ENCODE data around the gene UGT2A2.

UGT2A2 gene

DNA sequence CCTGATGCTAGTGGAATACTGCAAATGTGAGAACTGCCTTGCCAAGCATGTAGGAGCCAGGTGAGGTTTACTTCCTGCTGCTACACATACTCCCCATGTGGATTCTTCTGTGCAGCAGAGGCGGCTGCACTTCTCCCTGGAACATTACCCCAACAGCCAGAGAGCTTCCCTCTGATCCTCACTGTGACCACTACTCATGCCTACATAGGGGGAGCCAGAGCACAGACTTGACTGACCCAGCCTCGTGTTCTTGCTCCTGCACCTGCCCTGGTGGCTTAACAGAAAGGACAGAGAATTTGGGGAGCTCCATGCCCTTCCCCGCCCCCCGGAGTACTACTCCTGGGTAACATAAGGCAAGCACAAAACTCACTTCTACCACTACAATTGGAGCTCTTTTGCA lies 38.4 kb downstream of the UGT2A2 start:
- H3K4me3 ChIP-seq (ENCODE audit: low read length) = no peak overlapping the region
- no peak for DNase-seq (ENCODE audit: low read depth)
- TF ChIP-seq, protein P1, sequence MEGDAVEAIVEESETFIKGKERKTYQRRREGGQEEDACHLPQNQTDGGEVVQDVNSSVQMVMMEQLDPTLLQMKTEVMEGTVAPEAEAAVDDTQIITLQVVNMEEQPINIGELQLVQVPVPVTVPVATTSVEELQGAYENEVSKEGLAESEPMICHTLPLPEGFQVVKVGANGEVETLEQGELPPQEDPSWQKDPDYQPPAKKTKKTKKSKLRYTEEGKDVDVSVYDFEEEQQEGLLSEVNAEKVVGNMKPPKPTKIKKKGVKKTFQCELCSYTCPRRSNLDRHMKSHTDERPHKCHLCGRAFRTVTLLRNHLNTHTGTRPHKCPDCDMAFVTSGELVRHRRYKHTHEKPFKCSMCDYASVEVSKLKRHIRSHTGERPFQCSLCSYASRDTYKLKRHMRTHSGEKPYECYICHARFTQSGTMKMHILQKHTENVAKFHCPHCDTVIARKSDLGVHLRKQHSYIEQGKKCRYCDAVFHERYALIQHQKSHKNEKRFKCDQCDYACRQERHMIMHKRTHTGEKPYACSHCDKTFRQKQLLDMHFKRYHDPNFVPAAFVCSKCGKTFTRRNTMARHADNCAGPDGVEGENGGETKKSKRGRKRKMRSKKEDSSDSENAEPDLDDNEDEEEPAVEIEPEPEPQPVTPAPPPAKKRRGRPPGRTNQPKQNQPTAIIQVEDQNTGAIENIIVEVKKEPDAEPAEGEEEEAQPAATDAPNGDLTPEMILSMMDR (conservative IDR thresholded peaks at IDR 0.05; ENCODE audit: low read depth, low read length) = no peak

- no peak overlapping the region for H3K4me3 ChIP-seq (ENCODE audit: low read length)
- TF ChIP-seq, protein P1 (conservative IDR thresholded peaks at IDR 0.05; ENCODE audit: low read depth, low read length) = no peak
- DNase-seq (ENCODE audit: low read depth) = no peak
Measured at GRCh38 chr4:69600013-69600412, 39.4 kb downstream of the UGT2A2 start.

DNA sequence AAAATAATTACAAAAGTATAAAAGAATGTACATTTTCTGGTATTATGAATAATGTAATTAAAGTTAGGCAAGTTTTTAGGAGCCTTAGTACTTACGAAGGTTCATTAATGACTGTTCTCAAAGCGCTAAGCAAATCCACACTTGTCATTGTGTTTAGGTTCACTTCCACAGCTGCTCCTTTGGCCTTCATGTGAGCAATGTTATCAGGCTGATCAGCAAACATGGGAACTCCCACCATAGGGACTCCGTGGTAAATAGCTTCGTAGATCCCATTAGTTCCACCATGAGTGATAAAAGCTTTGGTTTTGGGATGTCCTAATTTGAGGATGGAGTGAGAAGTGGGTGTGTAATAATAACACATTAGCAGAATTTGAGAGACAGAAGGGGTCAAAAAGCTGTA lies 45.1 kb downstream of the UGT2A2 start:
- no peak overlapping the region for H3K4me3 ChIP-seq (ENCODE audit: low read length)
- TF ChIP-seq, protein P1 (conservative IDR thresholded peaks at IDR 0.05; ENCODE audit: low read depth, low read length) = no peak
- no peak for DNase-seq (ENCODE audit: low read depth)

DNA sequence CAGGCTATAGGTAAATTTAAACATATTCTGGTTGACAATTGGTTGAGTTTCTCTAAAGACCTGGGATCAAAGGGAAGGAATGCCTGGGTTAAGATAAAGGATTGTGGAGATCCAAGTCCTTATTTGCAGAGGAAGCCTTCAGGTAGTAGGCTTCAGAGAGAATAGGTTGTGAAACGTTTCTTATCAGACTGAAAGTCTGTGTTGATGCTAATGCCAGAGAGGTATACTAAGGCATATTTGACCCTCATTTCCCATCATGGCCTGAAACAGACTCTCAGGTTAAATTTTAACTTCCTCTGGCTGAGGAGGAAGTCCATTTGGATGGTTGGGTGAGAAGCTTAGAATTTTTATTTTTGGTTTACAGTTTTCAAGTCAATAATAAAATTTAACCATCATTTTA lies 48.1 kb downstream of the UGT2A2 start:
- no peak overlapping the region for H3K4me3 ChIP-seq (ENCODE audit: low read length)
- TF ChIP-seq, protein P1 (conservative IDR thresholded peaks at IDR 0.05; ENCODE audit: low read depth, low read length) = no peak

DNA sequence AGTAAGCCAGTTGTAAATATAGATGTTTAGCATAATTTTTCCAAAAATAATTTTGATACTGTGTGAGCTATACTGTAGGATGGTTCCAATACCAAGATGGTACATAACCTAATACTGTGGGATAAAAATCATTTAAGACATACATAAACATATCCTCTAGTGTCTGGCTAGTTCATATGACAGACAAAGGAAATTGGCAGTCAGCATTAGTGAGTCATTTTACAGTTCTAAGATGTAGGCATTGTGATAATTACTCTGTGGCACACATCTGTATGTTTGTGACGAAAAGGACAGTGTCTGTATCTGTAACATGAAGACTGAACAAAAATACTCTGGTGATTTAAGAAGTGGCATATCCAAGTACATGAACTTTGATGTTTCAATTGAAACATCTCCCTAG lies 49.6 kb downstream of the UGT2A2 start:
- TF ChIP-seq, protein P1 (conservative IDR thresholded peaks at IDR 0.05; ENCODE audit: low read depth, low read length) = no peak
- H3K4me3 ChIP-seq (ENCODE audit: low read length) = no peak overlapping the region
- DNase-seq (ENCODE audit: low read depth) = no peak

More for the DNA sequence above, 48.1 kb downstream of the UGT2A2 start:
- DNase-seq (ENCODE audit: low read depth) = no peak

GRCh38 chr4:69584135-69584534 lies 55.3 kb downstream of the UGT2A2 start:
- TF ChIP-seq, protein P1 (conservative IDR thresholded peaks at IDR 0.05; ENCODE audit: low read depth, low read length) = no peak
- no peak for DNase-seq (ENCODE audit: low read depth)
- H3K4me3 ChIP-seq (ENCODE audit: low read length) = no peak overlapping the region

GRCh38 chr4:69583543-69583942 lies 55.9 kb downstream of the UGT2A2 start:
- DNase-seq (ENCODE audit: low read depth) = no peak
- H3K4me3 ChIP-seq (ENCODE audit: low read length) = no peak overlapping the region
- TF ChIP-seq, protein P1 (conservative IDR thresholded peaks at IDR 0.05; ENCODE audit: low read depth, low read length) = no peak

All from retinal pigment epithelial cell (primary cell).